Suprapubic skin (tissue), 4 donors: Measurements from ENCODE around the gene NFE2L2. TPM values are rescaled to one million over a fixed set of nuclear protein-coding genes. Genes with fewer than 3 reads are reported as not detected.
"Not testable (repeated sequence)": the region's sequence is repeated elsewhere in the genome, so short reads cannot be mapped to it uniquely, and the experiment has no call there.

Experiments
- DNase-seq, 2 donors: peaks; one replicate each; pipeline ENCODE4 v3.0.0-alpha.2; 2019; ENCODE audit warnings: low spot score in 2 of 2
- H3K27ac ChIP-seq: fragments of 200-600 bp; sonication (generic); one replicate; pipeline ENCODE4 v1.5.1; 2019
- H3K27me3 ChIP-seq: fragments of 200-600 bp; sonication (generic); one replicate; pipeline ENCODE4 v1.5.1; 2019
- H3K36me3 ChIP-seq: fragments of 200-600 bp; sonication (generic); one replicate; pipeline ENCODE4 v1.5.1; 2019
- H3K4me1 ChIP-seq: fragments of 200-600 bp; sonication (generic); one replicate; pipeline ENCODE4 v1.5.1; 2019
- H3K4me3 ChIP-seq: fragments of 200-600 bp; sonication (generic); one replicate; pipeline ENCODE4 v1.5.1; 2019; ENCODE audit warnings: mild to moderate bottlenecking
- H3K9me3 ChIP-seq: fragments of 200-600 bp; sonication (generic); one replicate; pipeline ENCODE4 v1.5.1; 2019
- CTCF ChIP-seq, 2 donors: fragments of 200-600 bp in 1 of 2; fragments of 450-650 bp in 1 of 2; sonication (generic) in 1 of 2; IDR thresholded peaks; one replicate each; pipeline ENCODE4 v1.5.1; 2016 to 2019; ENCODE audit warnings: antibody characterized with exemption in 2 of 2, mild to moderate bottlenecking in 1 of 2, moderate library complexity in 1 of 2
- EP300 ChIP-seq: sonication (generic); formaldehyde crosslinking; IDR thresholded peaks from one replicate; pipeline ENCODE4 v1.6.1; 2017; ENCODE audit warnings: antibody characterized with exemption
- POLR2A ChIP-seq, 2 donors: fragments of 450-650 bp; IDR thresholded peaks; one replicate each; pipeline ENCODE4 v1.6.1; 2017; ENCODE audit warnings: antibody characterized with exemption in 2 of 2, mild to moderate bottlenecking in 2 of 2, moderate library complexity in 2 of 2
- POLR2AphosphoS5 ChIP-seq, 3 donors: sonication (generic); formaldehyde crosslinking; IDR thresholded peaks; one replicate each; pipeline ENCODE4 v1.6.1; 2017; ENCODE audit warnings: antibody characterized with exemption in 3 of 3
- WGBS: methylation state at CpG from one replicate; pipeline ENCODE4 v1.1.5; 2018; 5-methylcytosine and 5-hydroxymethylcytosine counted together
- total RNA-seq, 4 donors: library from RNA; depleted of rRNA; stranded (reverse); fragments of >200 nt; gene quantifications; one replicate each; pipeline ENCODE4 v1.1.0, GENCODE V29; 2016

The NFE2L2 gene
- total RNA-seq = 100 to 1,000 TPM; 130 to 180 (median 160) TPM

GRCh38 chr2:177264693-177265587, at the start of gene NFE2L2:
NFE2L2 (minus strand) TSS chr2:177264727; CDS start chr2:177264576, 151 bp downstream.
- H3K4me1 ChIP-seq = peaks cover 65% of the 10 kb centered on the region
- H3K36me3 ChIP-seq = no peaks in the 10 kb centered on the region
- peak; percentile 96 for DNase-seq
- no peaks in the 10 kb centered on the region for H3K27me3 ChIP-seq
- peak within 1 kb of the TSS; percentile 93 for H3K4me3 ChIP-seq
- no peaks in the 10 kb centered on the region for H3K9me3 ChIP-seq
- H3K27ac ChIP-seq = peak within 1 kb of the TSS; percentile 100
- 0% methylated on average over 37 of the region's 66 CpGs for WGBS
- TF ChIP-seq POLR2A (IDR thresholded peaks at IDR 0.05) = peak; percentile 78 to 98
- TF ChIP-seq POLR2AphosphoS5 (IDR thresholded peaks at IDR 0.05) = peak; percentile 67 to 92 (median 71)
- no peak for TF ChIP-seq EP300

- TF ChIP-seq POLR2AphosphoS5 (IDR thresholded peaks at IDR 0.05) = no peak
- no peak for TF ChIP-seq CTCF (IDR thresholded peaks at IDR 0.05)
- no peak for TF ChIP-seq EP300
- no peak for TF ChIP-seq POLR2A (IDR thresholded peaks at IDR 0.05)
- WGBS = 59% methylated on average over 1 of the region's 1 CpG
- H3K27ac ChIP-seq = peak overlapping the region; percentile 17
Measured at GRCh38 chr2:177314194-177314593, 49.7 kb upstream of the NFE2L2 start.

GRCh38 chr2:177313162-177313781, 48.7 kb upstream of the NFE2L2 start:
- H3K9me3 ChIP-seq = no peaks in the 10 kb centered on the region
- no peak overlapping the region for H3K4me3 ChIP-seq
- no peak for DNase-seq
- H3K27me3 ChIP-seq = no peaks in the 10 kb centered on the region
- no peak for TF ChIP-seq EP300
- TF ChIP-seq POLR2A (IDR thresholded peaks at IDR 0.05) = no peak
- no peak for TF ChIP-seq CTCF (IDR thresholded peaks at IDR 0.05)
- no peak for TF ChIP-seq POLR2AphosphoS5 (IDR thresholded peaks at IDR 0.05)
- H3K27ac ChIP-seq = peak overlapping the region; percentile 17
- H3K4me1 ChIP-seq = peaks cover 41% of the 10 kb centered on the region
- 74% methylated on average over 2 of the region's 2 CpGs for WGBS
- no peaks in the 10 kb centered on the region for H3K36me3 ChIP-seq

More at GRCh38 chr2:177314194-177314593, 49.7 kb upstream of the NFE2L2 start:
- Histone ChIP-seq H3K4me3 (no peak overlapping the region), H3K36me3 (no peaks in the 10 kb centered on the region), H3K27me3 (no peaks in the 10 kb centered on the region), H3K4me1 (peaks cover 41% of the 10 kb centered on the region), H3K9me3 (no peaks in the 10 kb centered on the region)
- DNase-seq = no peak

GRCh38 chr2:177312562-177312961, 48.0 kb upstream of the NFE2L2 start:
- Histone ChIP-seq H3K4me3 (no peak overlapping the region), H3K9me3 (no peaks in the 10 kb centered on the region), H3K36me3 (no peaks in the 10 kb centered on the region), H3K27me3 (no peaks in the 10 kb centered on the region), H3K27ac (no peak overlapping the region), H3K4me1 (peaks cover 36% of the 10 kb centered on the region)
- TF ChIP-seq CTCF (IDR thresholded peaks at IDR 0.05) (no peak), EP300 (no peak), POLR2AphosphoS5 (IDR thresholded peaks at IDR 0.05) (no peak), POLR2A (IDR thresholded peaks at IDR 0.05) (no peak)
- WGBS = 92% methylated on average over 1 of the region's 1 CpG
- no peak for DNase-seq

- not testable (repeated sequence) for H3K27ac ChIP-seq, DNase-seq, H3K9me3 ChIP-seq, H3K27me3 ChIP-seq, H3K4me3 ChIP-seq, H3K36me3 ChIP-seq
- WGBS = 69% methylated on average over 7 of the region's 7 CpGs
- H3K4me1 ChIP-seq = peaks cover 25% of the 10 kb centered on the region
Measured at GRCh38 chr2:177309672-177310309, 45.3 kb upstream of the NFE2L2 start.

GRCh38 chr2:177306550-177306949, 42.0 kb upstream of the NFE2L2 start:
- Histone ChIP-seq H3K36me3 (no peaks in the 10 kb centered on the region), H3K27ac (no peak overlapping the region), H3K27me3 (no peaks in the 10 kb centered on the region), H3K4me3 (no peak overlapping the region), H3K4me1 (peaks cover 15% of the 10 kb centered on the region), H3K9me3 (no peaks in the 10 kb centered on the region)
- WGBS = 32% methylated on average over 3 of the region's 3 CpGs
- no peak for DNase-seq
- TF ChIP-seq CTCF (IDR thresholded peaks at IDR 0.05) = no peak
- no peak for TF ChIP-seq POLR2AphosphoS5 (IDR thresholded peaks at IDR 0.05)
- no peak for TF ChIP-seq EP300
- TF ChIP-seq POLR2A (IDR thresholded peaks at IDR 0.05) = no peak
